ENCODE results near the gene CREB3L2. TPM values are rescaled to one million over a fixed set of nuclear protein-coding genes. Genes with fewer than 3 reads are reported as not detected.

CREB3L2 gene
- total and polyA plus RNA-seq, 2 of the 13 experiments (the other 11 are each of a cell fraction or from before 2014, with no cell fraction given): 22.1 to 41.1 TPM

GRCh38 chr7:137992104-137992549 lies 9.8 kb downstream of the CREB3L2 start (continued):
- TF ChIP-seq, protein P1, sequence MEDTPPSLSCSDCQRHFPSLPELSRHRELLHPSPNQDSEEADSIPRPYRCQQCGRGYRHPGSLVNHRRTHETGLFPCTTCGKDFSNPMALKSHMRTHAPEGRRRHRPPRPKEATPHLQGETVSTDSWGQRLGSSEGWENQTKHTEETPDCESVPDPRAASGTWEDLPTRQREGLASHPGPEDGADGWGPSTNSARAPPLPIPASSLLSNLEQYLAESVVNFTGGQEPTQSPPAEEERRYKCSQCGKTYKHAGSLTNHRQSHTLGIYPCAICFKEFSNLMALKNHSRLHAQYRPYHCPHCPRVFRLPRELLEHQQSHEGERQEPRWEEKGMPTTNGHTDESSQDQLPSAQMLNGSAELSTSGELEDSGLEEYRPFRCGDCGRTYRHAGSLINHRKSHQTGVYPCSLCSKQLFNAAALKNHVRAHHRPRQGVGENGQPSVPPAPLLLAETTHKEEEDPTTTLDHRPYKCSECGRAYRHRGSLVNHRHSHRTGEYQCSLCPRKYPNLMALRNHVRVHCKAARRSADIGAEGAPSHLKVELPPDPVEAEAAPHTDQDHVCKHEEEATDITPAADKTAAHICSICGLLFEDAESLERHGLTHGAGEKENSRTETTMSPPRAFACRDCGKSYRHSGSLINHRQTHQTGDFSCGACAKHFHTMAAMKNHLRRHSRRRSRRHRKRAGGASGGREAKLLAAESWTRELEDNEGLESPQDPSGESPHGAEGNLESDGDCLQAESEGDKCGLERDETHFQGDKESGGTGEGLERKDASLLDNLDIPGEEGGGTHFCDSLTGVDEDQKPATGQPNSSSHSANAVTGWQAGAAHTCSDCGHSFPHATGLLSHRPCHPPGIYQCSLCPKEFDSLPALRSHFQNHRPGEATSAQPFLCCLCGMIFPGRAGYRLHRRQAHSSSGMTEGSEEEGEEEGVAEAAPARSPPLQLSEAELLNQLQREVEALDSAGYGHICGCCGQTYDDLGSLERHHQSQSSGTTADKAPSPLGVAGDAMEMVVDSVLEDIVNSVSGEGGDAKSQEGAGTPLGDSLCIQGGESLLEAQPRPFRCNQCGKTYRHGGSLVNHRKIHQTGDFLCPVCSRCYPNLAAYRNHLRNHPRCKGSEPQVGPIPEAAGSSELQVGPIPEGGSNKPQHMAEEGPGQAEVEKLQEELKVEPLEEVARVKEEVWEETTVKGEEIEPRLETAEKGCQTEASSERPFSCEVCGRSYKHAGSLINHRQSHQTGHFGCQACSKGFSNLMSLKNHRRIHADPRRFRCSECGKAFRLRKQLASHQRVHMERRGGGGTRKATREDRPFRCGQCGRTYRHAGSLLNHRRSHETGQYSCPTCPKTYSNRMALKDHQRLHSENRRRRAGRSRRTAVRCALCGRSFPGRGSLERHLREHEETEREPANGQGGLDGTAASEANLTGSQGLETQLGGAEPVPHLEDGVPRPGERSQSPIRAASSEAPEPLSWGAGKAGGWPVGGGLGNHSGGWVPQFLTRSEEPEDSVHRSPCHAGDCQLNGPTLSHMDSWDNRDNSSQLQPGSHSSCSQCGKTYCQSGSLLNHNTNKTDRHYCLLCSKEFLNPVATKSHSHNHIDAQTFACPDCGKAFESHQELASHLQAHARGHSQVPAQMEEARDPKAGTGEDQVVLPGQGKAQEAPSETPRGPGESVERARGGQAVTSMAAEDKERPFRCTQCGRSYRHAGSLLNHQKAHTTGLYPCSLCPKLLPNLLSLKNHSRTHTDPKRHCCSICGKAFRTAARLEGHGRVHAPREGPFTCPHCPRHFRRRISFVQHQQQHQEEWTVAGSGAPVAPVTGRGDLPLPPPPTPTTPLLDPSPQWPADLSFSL (CRISPR knock-in tag; IDR thresholded peaks at IDR 0.05): no peak
- TF ChIP-seq TFE3 (CRISPR knock-in tag; IDR thresholded peaks at IDR 0.05) (peak; percentile 57), ZNF841 (CRISPR knock-in tag; IDR thresholded peaks at IDR 0.05; ENCODE audit: borderline replicate concordance) (no peak), ZNF558 (CRISPR knock-in tag; IDR thresholded peaks at IDR 0.05; ENCODE audit: borderline replicate concordance) (0 out of 2 replicates have a peak, but pooled peaks have one; percentile 25), ZNF296 (CRISPR knock-in tag; conservative IDR thresholded peaks at IDR 0.05) (no peak), LCORL (IDR thresholded peaks at IDR 0.05) (0 out of 2 replicates have a peak, but pooled peaks have one; percentile 17), LCORL (CRISPR knock-in tag; IDR thresholded peaks at IDR 0.05) (peak; percentile 86), ZNF557 (CRISPR knock-in tag; IDR thresholded peaks at IDR 0.05) (0 out of 2 replicates have a peak, but pooled peaks have one; percentile 82), HMGA1 (CRISPR knock-in tag; conservative IDR thresholded peaks at IDR 0.05) (no peak), CHD2 (IDR thresholded peaks at IDR 0.05; ENCODE audit: low read depth, low read length) (no peak), CAMTA2 (CRISPR knock-in tag; IDR thresholded peaks at IDR 0.05; ENCODE audit: borderline replicate concordance) (no peak), TEAD2 (CRISPR knock-in tag; IDR thresholded peaks at IDR 0.05) (no peak), NCOR1 (IDR thresholded peaks at IDR 0.05; ENCODE audit: borderline replicate concordance, low read length) (peak; percentile 44; the same call in 1 of the 2 replicates), NFYB (CRISPR knock-in tag; IDR thresholded peaks at IDR 0.05) (peak; percentile 19; the same call in 1 of the 2 replicates), GLMP (CRISPR knock-in tag; IDR thresholded peaks at IDR 0.05; ENCODE audit: borderline replicate concordance) (no peak), HDAC2 (CRISPR knock-in tag; IDR thresholded peaks at IDR 0.05) (peak; percentile 96), XBP1 (CRISPR knock-in tag; IDR thresholded peaks at IDR 0.05) (no peak), SALL2 (CRISPR knock-in tag; IDR thresholded peaks at IDR 0.05) (no peak)
- TF ChIP-seq, protein P2, sequence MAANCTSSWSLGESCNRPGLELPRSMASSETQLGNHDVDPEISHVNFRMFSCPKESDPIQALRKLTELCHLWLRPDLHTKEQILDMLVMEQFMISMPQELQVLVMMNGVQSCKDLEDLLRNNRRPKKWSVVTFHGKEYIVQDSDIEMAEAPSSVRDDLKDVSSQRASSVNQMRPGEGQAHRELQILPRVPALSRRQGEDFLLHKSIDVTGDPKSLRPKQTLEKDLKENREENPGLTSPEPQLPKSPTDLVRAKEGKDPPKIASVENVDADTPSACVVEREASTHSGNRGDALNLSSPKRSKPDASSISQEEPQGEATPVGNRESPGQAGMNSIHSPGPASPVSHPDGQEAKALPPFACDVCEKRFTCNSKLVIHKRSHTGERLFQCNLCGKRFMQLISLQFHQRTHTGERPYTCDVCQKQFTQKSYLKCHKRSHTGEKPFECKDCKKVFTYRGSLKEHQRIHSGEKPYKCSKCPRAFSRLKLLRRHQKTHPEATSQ (CRISPR knock-in tag; IDR thresholded peaks at IDR 0.05; ENCODE audit: borderline replicate concordance): peak; percentile 37; the same call in 1 of the 2 replicates
